ENCODE data around the gene NFIB. TPM values are rescaled to one million over a fixed set of nuclear protein-coding genes. Genes with fewer than 3 reads are reported as not detected.

The NFIB gene
- total RNA-seq, 1 donor from 2014 or later, result 0.30 TPM

DNA sequence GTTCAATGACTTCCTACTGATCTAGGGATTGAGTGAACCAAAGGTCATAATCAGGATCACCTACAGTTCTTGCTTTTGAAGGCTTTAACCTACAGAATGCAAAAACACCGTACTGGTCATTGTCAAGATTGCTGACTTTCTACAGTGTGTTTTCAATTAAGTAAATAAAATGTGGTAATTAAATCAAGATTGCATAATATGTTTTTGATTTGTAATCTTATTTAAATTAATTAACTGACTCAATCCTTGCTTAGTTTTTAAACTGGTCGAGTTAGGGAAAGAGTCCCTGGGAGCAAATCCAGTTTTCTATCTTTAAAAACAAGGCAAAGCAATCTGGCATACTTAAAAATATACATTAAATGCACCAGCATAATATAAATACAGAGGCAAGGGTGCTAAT, 125.9 kb downstream of the NFIB start:
- Mint-ChIP-seq H3K9me3 (no peaks in the 10 kb centered on the region), H3K4me1 (peaks cover 18% of the 10 kb centered on the region), H3K4me3 (no peak overlapping the region), H3K27me3 (ENCODE audit: insufficient read depth, low read depth) (peaks cover 6% of the 10 kb centered on the region), H3K27ac (no peak overlapping the region), H3K36me3 (no peaks in the 10 kb centered on the region)
- no peaks in the 10 kb centered on the region for H3K36me3 ChIP-seq
- peaks cover 9% of the 10 kb centered on the region for H3K4me1 ChIP-seq
- TF ChIP-seq, protein P1, sequence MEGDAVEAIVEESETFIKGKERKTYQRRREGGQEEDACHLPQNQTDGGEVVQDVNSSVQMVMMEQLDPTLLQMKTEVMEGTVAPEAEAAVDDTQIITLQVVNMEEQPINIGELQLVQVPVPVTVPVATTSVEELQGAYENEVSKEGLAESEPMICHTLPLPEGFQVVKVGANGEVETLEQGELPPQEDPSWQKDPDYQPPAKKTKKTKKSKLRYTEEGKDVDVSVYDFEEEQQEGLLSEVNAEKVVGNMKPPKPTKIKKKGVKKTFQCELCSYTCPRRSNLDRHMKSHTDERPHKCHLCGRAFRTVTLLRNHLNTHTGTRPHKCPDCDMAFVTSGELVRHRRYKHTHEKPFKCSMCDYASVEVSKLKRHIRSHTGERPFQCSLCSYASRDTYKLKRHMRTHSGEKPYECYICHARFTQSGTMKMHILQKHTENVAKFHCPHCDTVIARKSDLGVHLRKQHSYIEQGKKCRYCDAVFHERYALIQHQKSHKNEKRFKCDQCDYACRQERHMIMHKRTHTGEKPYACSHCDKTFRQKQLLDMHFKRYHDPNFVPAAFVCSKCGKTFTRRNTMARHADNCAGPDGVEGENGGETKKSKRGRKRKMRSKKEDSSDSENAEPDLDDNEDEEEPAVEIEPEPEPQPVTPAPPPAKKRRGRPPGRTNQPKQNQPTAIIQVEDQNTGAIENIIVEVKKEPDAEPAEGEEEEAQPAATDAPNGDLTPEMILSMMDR (IDR thresholded peaks at IDR 0.05), result no peak
- no peak for TF ChIP-seq EZH2 (IDR thresholded peaks at IDR 0.05)
- TF ChIP-seq EZH2phosphoT487 (IDR thresholded peaks at IDR 0.05), result no peak
- no peak overlapping the region for H3K27ac ChIP-seq
- H2AFZ ChIP-seq (replicated peaks), result no peak overlapping the region
- H4K20me1 ChIP-seq (ENCODE audit: low read depth), result no peaks in the 10 kb centered on the region
- no peak overlapping the region for H3K9ac ChIP-seq
- H3K79me2 ChIP-seq (ENCODE audit: low read depth), result no peaks in the 10 kb centered on the region
- no peaks in the 10 kb centered on the region for H3K27me3 ChIP-seq
- no peaks in the 10 kb centered on the region for H3K9me3 ChIP-seq (ENCODE audit: low read depth)
- no peak overlapping the region for H3K4me3 ChIP-seq
- H3K4me2 ChIP-seq, result no peak overlapping the region
- H3F3A ChIP-seq (ENCODE audit: low read depth), result no peaks in the 10 kb centered on the region
- no peak for DNase-seq (ENCODE audit: low spot score)

DNA sequence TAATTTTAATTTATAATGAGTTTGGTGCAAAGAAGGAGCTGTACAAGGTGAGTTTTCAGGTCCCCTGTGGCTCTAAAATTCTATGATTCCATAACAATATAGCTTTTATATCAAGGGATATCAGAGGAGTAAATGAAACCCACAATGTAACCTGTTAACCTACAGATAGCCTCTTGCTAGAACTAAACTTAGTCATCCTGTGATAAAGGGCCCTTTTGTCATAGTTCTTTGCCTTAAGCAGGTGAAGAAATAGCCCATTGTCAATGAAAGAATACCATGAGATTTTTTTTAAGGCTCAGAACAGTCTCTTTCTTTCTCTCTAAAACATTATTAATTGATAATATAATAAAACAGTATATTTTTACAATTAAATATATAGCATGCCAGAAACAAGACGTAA, 127.8 kb downstream of the NFIB start:
- Mint-ChIP-seq H3K9me3 (no peaks in the 10 kb centered on the region), H3K27me3 (ENCODE audit: insufficient read depth, low read depth) (peaks cover 4% of the 10 kb centered on the region), H3K4me3 (no peak overlapping the region), H3K4me1 (peaks cover 18% of the 10 kb centered on the region), H3K36me3 (no peaks in the 10 kb centered on the region), H3K27ac (no peak overlapping the region)
- Histone ChIP-seq H3K27ac (no peak overlapping the region), H4K20me1 (ENCODE audit: low read depth) (no peaks in the 10 kb centered on the region), H3K4me2 (no peak overlapping the region), H2AFZ (replicated peaks) (no peak overlapping the region), H3K4me1 (peaks cover 9% of the 10 kb centered on the region), H3K9ac (no peak overlapping the region), H3K4me3 (no peak overlapping the region), H3K36me3 (no peaks in the 10 kb centered on the region), H3K79me2 (ENCODE audit: low read depth) (no peaks in the 10 kb centered on the region), H3K9me3 (ENCODE audit: low read depth) (no peaks in the 10 kb centered on the region), H3K27me3 (no peaks in the 10 kb centered on the region), H3F3A (ENCODE audit: low read depth) (no peaks in the 10 kb centered on the region)
- no peak for DNase-seq (ENCODE audit: low spot score)
- TF ChIP-seq, protein P1 (IDR thresholded peaks at IDR 0.05), result no peak
- TF ChIP-seq EZH2phosphoT487 (IDR thresholded peaks at IDR 0.05), result no peak
- TF ChIP-seq EZH2 (IDR thresholded peaks at IDR 0.05), result no peak

DNA sequence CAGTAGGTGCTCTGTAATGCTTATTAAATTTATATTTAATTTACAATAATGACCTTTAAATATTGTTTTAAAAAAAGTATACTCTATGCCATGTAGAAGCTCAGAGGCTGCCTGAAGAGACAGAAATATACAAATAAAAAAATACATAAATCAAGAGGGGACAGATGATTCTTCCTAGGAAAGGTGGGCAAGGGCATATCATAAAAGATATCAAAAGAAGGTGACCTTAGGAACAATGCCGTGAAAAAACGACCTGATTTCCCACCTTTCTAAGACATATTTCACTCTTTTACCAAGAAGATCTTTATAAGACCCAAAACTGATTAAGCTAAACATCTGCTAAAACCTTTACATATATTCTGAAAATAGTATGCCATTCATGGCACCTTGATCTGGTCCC, 128.9 kb downstream of the NFIB start:
- Histone ChIP-seq H3K9me3 (ENCODE audit: low read depth) (no peaks in the 10 kb centered on the region), H4K20me1 (ENCODE audit: low read depth) (no peaks in the 10 kb centered on the region), H2AFZ (replicated peaks) (no peak overlapping the region), H3K4me3 (no peak overlapping the region), H3K4me2 (no peak overlapping the region), H3F3A (ENCODE audit: low read depth) (no peaks in the 10 kb centered on the region), H3K27me3 (no peaks in the 10 kb centered on the region), H3K9ac (no peak overlapping the region), H3K27ac (no peak overlapping the region), H3K4me1 (peaks cover 9% of the 10 kb centered on the region), H3K79me2 (ENCODE audit: low read depth) (no peaks in the 10 kb centered on the region), H3K36me3 (no peaks in the 10 kb centered on the region)
- no peak overlapping the region for H3K27ac Mint-ChIP-seq
- DNase-seq (ENCODE audit: low spot score), result no peak
- no peaks in the 10 kb centered on the region for H3K9me3 Mint-ChIP-seq
- H3K27me3 Mint-ChIP-seq (ENCODE audit: insufficient read depth, low read depth), result peaks cover 4% of the 10 kb centered on the region
- peaks cover 18% of the 10 kb centered on the region for H3K4me1 Mint-ChIP-seq
- no peak overlapping the region for H3K4me3 Mint-ChIP-seq
- no peaks in the 10 kb centered on the region for H3K36me3 Mint-ChIP-seq
- TF ChIP-seq, protein P1 (IDR thresholded peaks at IDR 0.05), result no peak
- TF ChIP-seq EZH2phosphoT487 (IDR thresholded peaks at IDR 0.05), result no peak
- no peak for TF ChIP-seq EZH2 (IDR thresholded peaks at IDR 0.05)
